ENCODE data around the gene VMP1. TPM values are rescaled to one million over a fixed set of nuclear protein-coding genes. Genes with fewer than 3 reads are reported as not detected.
A peak's percentile ranks its signal among the peaks of the same experiment; 100 is the strongest.

The VMP1 gene
- total RNA-seq, 1 donor from 2014 or later = 314 TPM

DNA sequence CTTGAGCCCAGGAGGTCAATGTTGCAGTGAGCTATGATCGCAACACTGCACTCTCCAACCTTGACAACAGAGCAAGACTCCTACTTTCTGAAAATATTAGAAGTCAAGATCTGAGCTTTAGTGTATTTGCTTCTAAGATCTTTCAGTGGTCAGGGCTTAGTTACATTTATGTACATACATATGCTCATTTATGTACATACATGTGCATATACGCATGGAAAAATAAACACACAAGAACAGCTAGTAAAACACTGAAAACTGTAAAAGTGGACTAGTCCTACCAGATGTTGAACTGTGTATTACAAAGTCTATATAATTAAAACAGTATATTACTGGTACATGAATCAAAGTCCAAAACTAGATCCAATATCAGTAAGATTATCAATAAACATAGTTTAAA is 28.5 kb upstream of the VMP1 start:
- Histone ChIP-seq H2AFZ (ENCODE audit: low read depth, low read length) (no peak overlapping the region), H3K4me1 (ENCODE audit: insufficient read depth, low read length) (peaks cover 8% of the 10 kb centered on the region), H3K4me2 (ENCODE audit: low read length) (no peak overlapping the region), H3K27me3 (ENCODE audit: insufficient read depth, low read length) (no peaks in the 10 kb centered on the region), H3K9ac (ENCODE audit: low read length) (no peak overlapping the region), H3K79me2 (ENCODE audit: insufficient read depth, low read length) (peaks cover 47% of the 10 kb centered on the region), H4K20me1 (ENCODE audit: insufficient read depth, low read length) (peaks cover 47% of the 10 kb centered on the region), H3K36me3 (ENCODE audit: insufficient read depth, low read length) (peaks cover 91% of the 10 kb centered on the region), H3K4me3 (ENCODE audit: insufficient read depth, low read depth, low read length) (no peak overlapping the region), H3K9me3 (ENCODE audit: insufficient read depth, low read depth, low read length) (no peaks in the 10 kb centered on the region), H3K27ac (ENCODE audit: low read depth, low read length) (no peak overlapping the region)
- H3K9me3 Mint-ChIP-seq (ENCODE audit: unreplicated experiment) = no peaks in the 10 kb centered on the region
- peaks cover 21% of the 10 kb centered on the region for H3K36me3 Mint-ChIP-seq (ENCODE audit: low read depth, unreplicated experiment)
- no peak for DNase-seq (ENCODE audit: low read depth)
- H3K4me1 Mint-ChIP-seq (ENCODE audit: low read depth, unreplicated experiment) = peaks cover 18% of the 10 kb centered on the region
- H3K27me3 Mint-ChIP-seq (ENCODE audit: low read depth, unreplicated experiment) = no peaks in the 10 kb centered on the region
- H3K27ac Mint-ChIP-seq (ENCODE audit: unreplicated experiment) = peak overlapping the region; percentile 41
- TF ChIP-seq, protein P1, sequence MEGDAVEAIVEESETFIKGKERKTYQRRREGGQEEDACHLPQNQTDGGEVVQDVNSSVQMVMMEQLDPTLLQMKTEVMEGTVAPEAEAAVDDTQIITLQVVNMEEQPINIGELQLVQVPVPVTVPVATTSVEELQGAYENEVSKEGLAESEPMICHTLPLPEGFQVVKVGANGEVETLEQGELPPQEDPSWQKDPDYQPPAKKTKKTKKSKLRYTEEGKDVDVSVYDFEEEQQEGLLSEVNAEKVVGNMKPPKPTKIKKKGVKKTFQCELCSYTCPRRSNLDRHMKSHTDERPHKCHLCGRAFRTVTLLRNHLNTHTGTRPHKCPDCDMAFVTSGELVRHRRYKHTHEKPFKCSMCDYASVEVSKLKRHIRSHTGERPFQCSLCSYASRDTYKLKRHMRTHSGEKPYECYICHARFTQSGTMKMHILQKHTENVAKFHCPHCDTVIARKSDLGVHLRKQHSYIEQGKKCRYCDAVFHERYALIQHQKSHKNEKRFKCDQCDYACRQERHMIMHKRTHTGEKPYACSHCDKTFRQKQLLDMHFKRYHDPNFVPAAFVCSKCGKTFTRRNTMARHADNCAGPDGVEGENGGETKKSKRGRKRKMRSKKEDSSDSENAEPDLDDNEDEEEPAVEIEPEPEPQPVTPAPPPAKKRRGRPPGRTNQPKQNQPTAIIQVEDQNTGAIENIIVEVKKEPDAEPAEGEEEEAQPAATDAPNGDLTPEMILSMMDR (IDR thresholded peaks at IDR 0.05; ENCODE audit: insufficient read depth, low read depth, low read length) = no peak
- TF ChIP-seq EZH2 (IDR thresholded peaks at IDR 0.05; ENCODE audit: insufficient read depth, low read length) = no peak
- H3K4me3 Mint-ChIP-seq (ENCODE audit: unreplicated experiment) = no peak overlapping the region
- no peak for FAIRE-seq

DNA sequence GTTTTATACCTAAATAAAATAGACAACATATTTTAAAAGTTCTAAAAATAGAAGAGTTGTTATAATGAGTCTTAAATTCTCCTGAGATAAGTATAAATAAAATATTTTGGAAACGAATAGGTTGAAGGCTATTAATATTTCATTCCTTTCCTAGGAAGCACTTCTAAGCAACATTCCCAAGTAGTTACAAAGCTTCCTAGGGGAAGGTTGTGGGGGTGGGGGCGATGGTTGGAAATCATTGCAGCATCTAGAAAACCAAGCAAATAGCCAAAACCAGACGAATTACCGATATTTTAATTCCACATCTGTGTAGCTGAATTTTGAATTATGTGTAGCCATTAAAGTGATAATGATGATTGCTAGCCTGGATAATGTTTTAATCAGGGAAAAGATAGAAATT is 27.1 kb upstream of the VMP1 start:
- no peaks in the 10 kb centered on the region for H3K27me3 Mint-ChIP-seq (ENCODE audit: low read depth, unreplicated experiment)
- no peak overlapping the region for H3K9ac ChIP-seq (ENCODE audit: low read length)
- H3K4me3 ChIP-seq (ENCODE audit: insufficient read depth, low read depth, low read length) = no peak overlapping the region
- peaks cover 8% of the 10 kb centered on the region for H3K4me1 ChIP-seq (ENCODE audit: insufficient read depth, low read length)
- TF ChIP-seq, protein P1 (IDR thresholded peaks at IDR 0.05; ENCODE audit: insufficient read depth, low read depth, low read length) = no peak
- TF ChIP-seq EZH2 (IDR thresholded peaks at IDR 0.05; ENCODE audit: insufficient read depth, low read length) = no peak
- H4K20me1 ChIP-seq (ENCODE audit: insufficient read depth, low read length) = peaks cover 54% of the 10 kb centered on the region
- FAIRE-seq (no peak), DNase-seq (ENCODE audit: low read depth) (peak; percentile 46)
- no peaks in the 10 kb centered on the region for H3K27me3 ChIP-seq (ENCODE audit: insufficient read depth, low read length)
- no peak overlapping the region for H3K4me3 Mint-ChIP-seq (ENCODE audit: unreplicated experiment)
- peak overlapping the region; percentile 13 for H3K27ac ChIP-seq (ENCODE audit: low read depth, low read length)
- no peaks in the 10 kb centered on the region for H3K9me3 Mint-ChIP-seq (ENCODE audit: unreplicated experiment)
- peak overlapping the region; percentile 83 for H3K27ac Mint-ChIP-seq (ENCODE audit: unreplicated experiment)
- peaks cover 92% of the 10 kb centered on the region for H3K36me3 ChIP-seq (ENCODE audit: insufficient read depth, low read length)
- H3K4me2 ChIP-seq (ENCODE audit: low read length) = peak overlapping the region; percentile 34
- H3K9me3 ChIP-seq (ENCODE audit: insufficient read depth, low read depth, low read length) = no peaks in the 10 kb centered on the region
- H3K36me3 Mint-ChIP-seq (ENCODE audit: low read depth, unreplicated experiment) = peaks cover 24% of the 10 kb centered on the region
- H3K79me2 ChIP-seq (ENCODE audit: insufficient read depth, low read length) = peaks cover 39% of the 10 kb centered on the region
- no peak overlapping the region for H2AFZ ChIP-seq (ENCODE audit: low read depth, low read length)
- peaks cover 18% of the 10 kb centered on the region for H3K4me1 Mint-ChIP-seq (ENCODE audit: low read depth, unreplicated experiment)

DNA sequence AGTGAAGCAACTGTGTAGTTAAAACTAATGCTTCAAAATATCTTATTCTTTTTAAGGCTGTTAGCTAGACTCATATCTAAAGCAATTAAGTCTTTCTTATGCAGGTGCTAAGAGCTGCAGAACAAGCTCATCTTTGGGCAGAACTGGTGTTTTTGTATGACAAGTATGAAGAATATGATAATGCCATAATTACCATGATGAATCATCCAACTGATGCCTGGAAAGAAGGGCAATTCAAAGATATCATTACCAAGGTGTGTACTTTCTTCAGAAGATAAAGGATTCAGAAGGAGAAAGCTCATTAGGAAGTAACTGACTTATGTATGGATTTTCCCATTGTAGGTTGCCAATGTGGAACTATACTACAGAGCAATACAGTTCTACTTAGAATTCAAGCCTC is 24.2 kb upstream of the VMP1 start:
- DNase-seq (ENCODE audit: low read depth) (no peak), FAIRE-seq (no peak)
- Histone ChIP-seq H3K27me3 (ENCODE audit: insufficient read depth, low read length) (no peaks in the 10 kb centered on the region), H3K27ac (ENCODE audit: low read depth, low read length) (no peak overlapping the region), H3K4me3 (ENCODE audit: insufficient read depth, low read depth, low read length) (no peak overlapping the region), H2AFZ (ENCODE audit: low read depth, low read length) (no peak overlapping the region), H3K79me2 (ENCODE audit: insufficient read depth, low read length) (peaks cover 47% of the 10 kb centered on the region), H3K9ac (ENCODE audit: low read length) (no peak overlapping the region), H3K9me3 (ENCODE audit: insufficient read depth, low read depth, low read length) (no peaks in the 10 kb centered on the region), H3K36me3 (ENCODE audit: insufficient read depth, low read length) (peaks cover 91% of the 10 kb centered on the region), H3K4me1 (ENCODE audit: insufficient read depth, low read length) (peaks cover 8% of the 10 kb centered on the region), H3K4me2 (ENCODE audit: low read length) (no peak overlapping the region), H4K20me1 (ENCODE audit: insufficient read depth, low read length) (peaks cover 55% of the 10 kb centered on the region)
- Mint-ChIP-seq H3K4me1 (ENCODE audit: low read depth, unreplicated experiment) (peaks cover 24% of the 10 kb centered on the region), H3K27me3 (ENCODE audit: low read depth, unreplicated experiment) (no peaks in the 10 kb centered on the region), H3K27ac (ENCODE audit: unreplicated experiment) (no peak overlapping the region), H3K9me3 (ENCODE audit: unreplicated experiment) (no peaks in the 10 kb centered on the region), H3K4me3 (ENCODE audit: unreplicated experiment) (no peak overlapping the region), H3K36me3 (ENCODE audit: low read depth, unreplicated experiment) (peaks cover 15% of the 10 kb centered on the region)
- TF ChIP-seq EZH2 (IDR thresholded peaks at IDR 0.05; ENCODE audit: insufficient read depth, low read length) = no peak
- TF ChIP-seq, protein P1 (IDR thresholded peaks at IDR 0.05; ENCODE audit: insufficient read depth, low read depth, low read length) = no peak
